SK-N-SH (cell line): ENCODE data around the gene XRCC5.

Experiments
- RAD21 ChIP-seq: IDR thresholded peaks from 2 replicates; pipeline ENCODE4 v1.6.1; 2012; ENCODE audit warnings: mild to moderate bottlenecking, low read length
- TF ChIP-seq, protein P1 (sequence below): fragments of 200-600 bp; sonication (generic); IDR thresholded peaks from 2 replicates; pipeline ENCODE4 v1.6.1; 2017; ENCODE audit warnings: antibody characterized with exemption, mild to moderate bottlenecking, moderate library complexity
- TF ChIP-seq, protein P2 (sequence below): IDR thresholded peaks from 2 replicates; pipeline ENCODE4; 2012

DNA sequence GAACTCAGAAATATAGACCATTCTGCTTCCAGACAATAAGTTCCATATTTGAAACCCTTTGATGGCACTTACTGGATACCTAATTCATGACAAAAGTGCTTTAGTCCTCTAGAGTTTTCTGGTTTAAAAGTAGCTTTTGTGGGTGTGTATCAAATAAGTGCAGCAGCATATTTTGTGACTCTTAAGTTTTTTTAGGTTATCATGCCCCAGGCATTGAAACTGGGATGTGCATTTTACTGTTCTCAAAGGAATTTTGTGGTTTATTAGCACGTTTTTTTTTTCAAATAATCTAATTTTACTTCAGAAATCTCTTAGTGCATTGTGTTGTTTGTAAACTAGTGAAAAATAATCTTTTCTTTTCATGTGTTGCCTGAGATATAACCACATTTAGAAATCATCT, 1.5 kb downstream of the XRCC5 start:
- no peak for TF ChIP-seq RAD21
- TF ChIP-seq, protein P1, sequence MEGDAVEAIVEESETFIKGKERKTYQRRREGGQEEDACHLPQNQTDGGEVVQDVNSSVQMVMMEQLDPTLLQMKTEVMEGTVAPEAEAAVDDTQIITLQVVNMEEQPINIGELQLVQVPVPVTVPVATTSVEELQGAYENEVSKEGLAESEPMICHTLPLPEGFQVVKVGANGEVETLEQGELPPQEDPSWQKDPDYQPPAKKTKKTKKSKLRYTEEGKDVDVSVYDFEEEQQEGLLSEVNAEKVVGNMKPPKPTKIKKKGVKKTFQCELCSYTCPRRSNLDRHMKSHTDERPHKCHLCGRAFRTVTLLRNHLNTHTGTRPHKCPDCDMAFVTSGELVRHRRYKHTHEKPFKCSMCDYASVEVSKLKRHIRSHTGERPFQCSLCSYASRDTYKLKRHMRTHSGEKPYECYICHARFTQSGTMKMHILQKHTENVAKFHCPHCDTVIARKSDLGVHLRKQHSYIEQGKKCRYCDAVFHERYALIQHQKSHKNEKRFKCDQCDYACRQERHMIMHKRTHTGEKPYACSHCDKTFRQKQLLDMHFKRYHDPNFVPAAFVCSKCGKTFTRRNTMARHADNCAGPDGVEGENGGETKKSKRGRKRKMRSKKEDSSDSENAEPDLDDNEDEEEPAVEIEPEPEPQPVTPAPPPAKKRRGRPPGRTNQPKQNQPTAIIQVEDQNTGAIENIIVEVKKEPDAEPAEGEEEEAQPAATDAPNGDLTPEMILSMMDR = no peak
- TF ChIP-seq, protein P2, sequence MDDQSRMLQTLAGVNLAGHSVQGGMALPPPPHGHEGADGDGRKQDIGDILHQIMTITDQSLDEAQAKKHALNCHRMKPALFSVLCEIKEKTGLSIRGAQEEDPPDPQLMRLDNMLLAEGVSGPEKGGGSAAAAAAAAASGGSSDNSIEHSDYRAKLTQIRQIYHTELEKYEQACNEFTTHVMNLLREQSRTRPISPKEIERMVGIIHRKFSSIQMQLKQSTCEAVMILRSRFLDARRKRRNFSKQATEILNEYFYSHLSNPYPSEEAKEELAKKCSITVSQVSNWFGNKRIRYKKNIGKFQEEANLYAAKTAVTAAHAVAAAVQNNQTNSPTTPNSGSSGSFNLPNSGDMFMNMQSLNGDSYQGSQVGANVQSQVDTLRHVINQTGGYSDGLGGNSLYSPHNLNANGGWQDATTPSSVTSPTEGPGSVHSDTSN = no peak
